ENCODE results near the gene FBXO10.
A peak's percentile ranks its signal among the peaks of the same experiment; 100 is the strongest.
"Not testable (repeated sequence)": the region's sequence is repeated elsewhere in the genome, so short reads cannot be mapped to it uniquely, and the experiment has no call there.

FBXO10 gene

GRCh38 chr9:37471942-37472684 lies 104.1 kb downstream of the FBXO10 start:
- DNase-seq: peak; percentile 89

- DNase-seq: no peak
Measured at GRCh38 chr9:37468620-37469019, 107.6 kb downstream of the FBXO10 start.

- DNase-seq: not testable (repeated sequence)
Measured at GRCh38 chr9:37467530-37467929, 108.7 kb downstream of the FBXO10 start.

- peak; percentile 94 for DNase-seq
Measured at GRCh38 chr9:37466037-37466709, 110.0 kb downstream of the FBXO10 start.

GRCh38 chr9:37465249-37466036 lies 110.7 kb downstream of the FBXO10 start, which contains the start of gene ZBTB5:
Gene ZBTB5 (minus strand): TSS chr9:37465450. CDS start chr9:37442551, 22,899 bp downstream.
- peak; percentile 100 for DNase-seq

GRCh38 chr9:37464426-37465248 lies 111.5 kb downstream of the FBXO10 start:
- DNase-seq: no peak

GRCh38 chr9:37464006-37464405 lies 112.2 kb downstream of the FBXO10 start:
- no peak for DNase-seq
